Stomach smooth muscle (tissue), 2 donors: ENCODE results near the gene STARD3.
A peak's percentile ranks its signal among the peaks of the same experiment; 100 is the strongest.
"Not testable (repeated sequence)": the region's sequence is repeated elsewhere in the genome, so short reads cannot be mapped to it uniquely, and the experiment has no call there.

ENCODE experiments used
- H3K27ac ChIP-seq: one replicate; pipeline ENCODE4 v1.7.0; 2013; ENCODE audit warnings: mild to moderate bottlenecking, low read length, inconsistent platforms
- H3K27me3 ChIP-seq, 2 donors: one replicate each; pipeline ENCODE4 v1.7.0; 2013; ENCODE audit warnings: low read length in 2 of 2; ENCODE audit not compliant: insufficient read depth in 2 of 2, control insufficient read depth in 1 of 2
- H3K36me3 ChIP-seq, 2 donors: one replicate each; pipeline ENCODE4 v1.7.0; 2013; ENCODE audit warnings: low read length in 2 of 2; ENCODE audit not compliant: control insufficient read depth in 2 of 2, insufficient read depth in 2 of 2
- H3K4me1 ChIP-seq: one replicate; pipeline ENCODE4 v1.7.0; 2013; ENCODE audit warnings: low read length; ENCODE audit not compliant: control insufficient read depth, insufficient read depth
- H3K4me3 ChIP-seq, 2 donors: one replicate each; pipeline ENCODE4 v1.7.0; 2013; ENCODE audit warnings: low read length in 2 of 2
- H3K9ac ChIP-seq, 2 donors: one replicate each; pipeline ENCODE4 v1.7.0; 2013; ENCODE audit warnings: low read length in 2 of 2, mild to moderate bottlenecking in 1 of 2
- H3K9me3 ChIP-seq, 2 donors: one replicate each; pipeline ENCODE4 v1.7.0; 2013; ENCODE audit warnings: low read length in 2 of 2; ENCODE audit not compliant: control insufficient read depth in 2 of 2
- donor health status: healthy.
- donor health status: Pancreatic carcinoma.

The STARD3 gene

DNA sequence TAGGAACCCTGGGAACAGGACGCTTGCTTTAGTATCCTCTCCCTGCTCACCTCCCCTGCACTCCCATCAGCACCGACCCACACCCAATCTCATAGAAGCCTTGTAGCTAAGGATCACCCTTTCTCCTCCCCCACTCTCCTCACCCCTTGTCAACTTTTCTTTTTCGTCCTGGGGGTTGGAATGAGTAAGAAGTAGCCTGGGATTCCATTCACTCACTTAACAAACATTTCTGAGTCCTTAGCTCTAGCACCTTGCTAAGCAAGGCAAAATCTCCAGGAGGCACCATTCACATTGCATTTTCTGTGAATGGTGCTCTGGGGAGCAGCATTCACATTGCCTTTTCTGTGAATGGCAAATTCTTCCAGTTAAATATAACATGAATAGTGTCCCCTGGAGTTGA, 52.0 kb downstream of the STARD3 start:
- Histone ChIP-seq H3K27ac (no peak overlapping the region), H3K9ac (no peak overlapping the region), H3K4me3 (peak overlapping the region; percentile 87 to 94), H3K4me1 (peaks cover 7% of the 10 kb centered on the region), H3K27me3 (no peaks in the 10 kb centered on the region), H3K9me3 (no peaks in the 10 kb centered on the region), H3K36me3 (peaks cover 3 to 6% of the 10 kb centered on the region in 2 donors)

DNA sequence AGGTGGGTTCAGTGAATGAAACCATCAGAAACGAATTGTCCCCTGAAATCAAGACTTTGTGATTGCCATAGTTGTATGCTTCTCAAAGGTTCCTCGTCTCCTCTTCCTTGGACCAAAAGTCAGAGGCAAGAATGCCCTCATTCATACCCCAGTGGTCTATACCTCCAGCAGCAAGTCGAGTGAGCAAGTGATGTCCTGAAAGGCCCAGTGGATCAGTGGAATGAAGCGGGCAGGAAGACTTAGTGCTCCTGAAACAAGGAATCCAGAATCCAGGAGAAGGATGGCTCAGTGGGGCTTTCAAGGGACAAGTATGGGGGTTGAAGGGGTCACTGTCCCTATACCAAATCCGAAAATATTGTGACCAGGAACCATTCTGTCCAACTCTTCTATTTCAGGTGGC, 57.6 kb downstream of the STARD3 start:
- Histone ChIP-seq H3K4me1 (peaks cover 5% of the 10 kb centered on the region), H3K9me3 (no peaks in the 10 kb centered on the region), H3K36me3 (no peaks in the 10 kb centered on the region), H3K27ac (no peak overlapping the region), H3K9ac (no peak overlapping the region), H3K27me3 (no peaks in the 10 kb centered on the region), H3K4me3 (no peak overlapping the region)

DNA sequence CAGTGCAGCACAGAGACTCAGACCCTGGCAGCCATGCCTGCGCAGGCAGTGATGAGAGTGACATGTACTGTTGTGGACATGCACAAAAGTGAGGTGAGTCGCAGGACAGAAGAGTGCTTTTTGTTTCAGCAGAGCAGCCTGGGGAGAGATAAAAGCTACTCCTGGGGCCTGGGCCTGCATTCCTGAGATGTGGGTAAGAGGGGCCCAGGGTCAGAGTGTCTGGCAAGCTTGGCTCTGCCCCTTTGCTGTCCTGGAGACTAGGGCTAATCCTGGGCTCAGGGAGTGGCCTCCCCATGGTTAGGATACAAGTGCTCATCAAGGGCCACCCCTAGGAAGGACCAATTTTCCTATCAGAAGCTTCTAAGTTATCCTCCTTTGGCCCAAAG, 58.1 kb downstream of the STARD3 start:
- no peak overlapping the region for H3K9ac ChIP-seq
- no peaks in the 10 kb centered on the region for H3K27me3 ChIP-seq
- no peak overlapping the region for H3K27ac ChIP-seq
- H3K9me3 ChIP-seq, result no peaks in the 10 kb centered on the region
- peaks cover 5% of the 10 kb centered on the region for H3K4me1 ChIP-seq
- H3K4me3 ChIP-seq, result no peak overlapping the region
- H3K36me3 ChIP-seq, result no peaks in the 10 kb centered on the region

DNA sequence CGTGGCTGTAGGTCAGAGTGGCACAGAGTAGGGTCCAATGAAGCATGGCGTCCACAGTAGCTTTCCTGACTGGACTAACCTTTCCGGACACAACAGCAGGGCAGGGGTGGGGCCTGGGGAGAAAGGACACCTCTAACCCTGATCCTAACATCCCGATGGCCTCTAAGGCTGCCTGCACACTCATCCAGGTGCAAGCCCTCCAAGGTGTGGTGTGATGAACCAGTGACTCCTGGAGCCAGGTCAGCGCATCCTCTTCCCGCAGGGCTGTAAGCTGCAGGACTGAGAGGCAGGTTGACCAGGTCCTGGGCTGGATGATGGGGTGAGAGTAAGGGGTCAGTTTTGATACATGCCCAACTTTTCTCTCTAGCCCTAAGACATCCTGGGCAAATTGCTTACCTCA, 59.8 kb downstream of the STARD3 start:
- H3K27me3 ChIP-seq, result no peaks in the 10 kb centered on the region
- no peak overlapping the region for H3K4me3 ChIP-seq
- peaks cover 21% of the 10 kb centered on the region for H3K4me1 ChIP-seq
- no peak overlapping the region for H3K9ac ChIP-seq
- no peaks in the 10 kb centered on the region for H3K9me3 ChIP-seq
- H3K36me3 ChIP-seq, result no peaks in the 10 kb centered on the region
- H3K27ac ChIP-seq, result no peak overlapping the region

DNA sequence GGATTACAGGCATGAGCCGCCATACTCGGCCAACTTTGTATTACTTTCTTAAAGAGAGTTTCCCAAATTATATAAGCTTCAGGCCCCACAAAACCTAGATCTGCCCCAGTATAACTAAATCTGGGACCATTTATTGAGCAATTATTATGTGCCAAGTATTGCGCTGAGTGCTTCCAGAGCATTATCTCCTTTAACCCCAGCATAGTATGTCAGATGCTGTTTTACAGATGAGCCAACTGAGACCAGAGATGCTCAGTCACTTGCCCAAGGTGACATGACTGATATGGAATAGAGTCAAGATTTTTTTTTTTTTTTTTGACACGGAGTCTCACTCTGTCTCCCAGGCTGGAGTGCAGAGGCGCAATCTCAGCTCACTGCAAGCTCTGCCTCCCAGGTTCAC, 61.0 kb downstream of the STARD3 start:
- Histone ChIP-seq H3K4me1 (peaks cover 24% of the 10 kb centered on the region), H3K4me3 (no peak overlapping the region), H3K9ac (no peak overlapping the region), H3K9me3 (no peaks in the 10 kb centered on the region), H3K27ac (no peak overlapping the region), H3K36me3 (no peaks in the 10 kb centered on the region), H3K27me3 (no peaks in the 10 kb centered on the region)

DNA sequence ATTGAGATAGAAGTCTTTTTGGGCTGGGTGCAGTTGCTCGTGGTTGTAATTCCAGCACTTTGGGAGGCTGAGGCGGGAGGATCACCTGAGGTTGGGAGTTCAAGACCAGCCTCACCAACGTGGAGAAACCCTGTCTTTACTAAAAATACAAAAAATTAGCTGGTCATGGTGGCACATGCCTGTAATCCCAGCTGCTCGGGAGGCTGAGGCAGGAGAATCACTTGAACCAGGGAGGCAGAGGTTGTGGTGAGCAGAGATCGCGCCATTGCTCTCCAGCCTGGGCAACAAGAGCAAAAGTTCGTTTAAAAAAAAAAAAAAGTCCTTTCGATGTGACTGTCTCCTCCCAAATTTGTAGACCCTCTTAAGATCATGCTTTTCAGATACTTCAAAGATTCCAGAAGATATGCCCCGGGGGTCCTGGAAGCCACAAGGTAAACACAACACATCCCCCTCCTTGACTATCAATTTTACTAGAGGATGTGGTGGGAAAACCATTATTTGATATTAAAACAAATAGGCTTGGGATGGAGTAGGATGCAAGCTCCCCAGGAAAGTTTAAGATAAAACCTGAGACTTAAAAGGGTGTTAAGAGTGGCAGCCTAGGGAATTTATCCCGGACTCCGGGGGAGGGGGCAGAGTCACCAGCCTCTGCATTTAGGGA, 62.3 kb downstream of the STARD3 start:
- H3K36me3 ChIP-seq, H3K9me3 ChIP-seq, H3K27me3 ChIP-seq: not testable (repeated sequence)
- Histone ChIP-seq H3K27ac (peak overlapping the region; percentile 62), H3K4me1 (peaks cover 24% of the 10 kb centered on the region), H3K9ac (peak overlapping the region; percentile 72 to 73), H3K4me3 (peak overlapping the region; percentile 72 to 79)

DNA sequence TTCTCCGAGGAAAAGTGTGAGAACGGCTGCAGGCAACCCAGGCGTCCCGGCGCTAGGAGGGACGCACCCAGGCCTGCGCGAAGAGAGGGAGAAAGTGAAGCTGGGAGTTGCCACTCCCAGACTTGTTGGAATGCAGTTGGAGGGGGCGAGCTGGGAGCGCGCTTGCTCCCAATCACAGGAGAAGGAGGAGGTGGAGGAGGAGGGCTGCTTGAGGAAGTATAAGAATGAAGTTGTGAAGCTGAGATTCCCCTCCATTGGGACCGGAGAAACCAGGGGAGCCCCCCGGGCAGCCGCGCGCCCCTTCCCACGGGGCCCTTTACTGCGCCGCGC, 62.8 kb downstream of the STARD3 start, which contains the start of gene ERBB2:
Gene ERBB2 (plus strand): TSS at position 247 of the 330 bp plus-strand sequence. CDS start 175 bp downstream, outside the sequence.
- Histone ChIP-seq H3K4me3 (peak within 1 kb of the TSS; percentile 72 to 79), H3K9ac (peak within 1 kb of the TSS; percentile 73 to 78), H3K36me3 (no peaks in the 10 kb centered on the region), H3K9me3 (no peaks in the 10 kb centered on the region), H3K27me3 (no peaks in the 10 kb centered on the region), H3K27ac (peak within 1 kb of the TSS; percentile 62), H3K4me1 (peaks cover 28% of the 10 kb centered on the region)

DNA sequence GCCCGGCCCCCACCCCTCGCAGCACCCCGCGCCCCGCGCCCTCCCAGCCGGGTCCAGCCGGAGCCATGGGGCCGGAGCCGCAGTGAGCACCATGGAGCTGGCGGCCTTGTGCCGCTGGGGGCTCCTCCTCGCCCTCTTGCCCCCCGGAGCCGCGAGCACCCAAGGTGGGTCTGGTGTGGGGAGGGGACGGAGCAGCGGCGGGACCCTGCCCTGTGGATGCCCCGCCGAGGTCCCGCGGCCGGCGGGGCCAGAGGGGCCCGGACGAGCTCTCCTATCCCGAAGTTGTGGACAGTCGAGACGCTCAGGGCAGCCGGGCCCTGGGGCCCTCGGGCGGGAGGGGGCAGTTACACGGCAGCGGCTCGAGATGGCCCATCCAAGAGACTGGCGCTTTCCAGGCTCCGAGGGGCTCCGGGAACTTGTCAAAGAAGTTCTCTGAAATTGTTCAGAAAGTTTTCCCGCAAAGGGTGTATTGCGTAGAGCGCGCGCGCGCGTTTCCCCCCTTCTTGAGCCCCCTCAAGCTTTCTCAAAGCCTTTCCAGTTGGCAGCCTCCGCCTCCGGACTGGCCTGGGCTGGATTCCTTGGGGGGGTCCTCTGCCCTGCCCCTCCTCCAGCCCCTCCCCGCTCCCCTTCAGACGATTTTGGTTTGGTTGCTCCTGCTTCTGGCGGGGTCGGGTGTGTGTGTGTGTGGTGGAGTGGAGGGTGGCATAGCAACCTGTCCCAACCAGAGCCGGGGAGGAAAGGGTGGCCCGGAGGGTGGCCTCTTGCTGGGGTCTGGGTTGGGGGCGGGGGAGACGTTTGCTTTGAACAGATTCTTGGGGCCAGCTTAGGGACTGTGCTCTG, 63.4 kb downstream of the STARD3 start:
- Histone ChIP-seq H3K27me3 (no peaks in the 10 kb centered on the region), H3K9me3 (no peaks in the 10 kb centered on the region), H3K9ac (peak overlapping the region; percentile 73 to 78), H3K36me3 (no peaks in the 10 kb centered on the region), H3K4me3 (peak overlapping the region; percentile 72 to 79), H3K27ac (peak overlapping the region; percentile 62), H3K4me1 (peaks cover 32% of the 10 kb centered on the region)

DNA sequence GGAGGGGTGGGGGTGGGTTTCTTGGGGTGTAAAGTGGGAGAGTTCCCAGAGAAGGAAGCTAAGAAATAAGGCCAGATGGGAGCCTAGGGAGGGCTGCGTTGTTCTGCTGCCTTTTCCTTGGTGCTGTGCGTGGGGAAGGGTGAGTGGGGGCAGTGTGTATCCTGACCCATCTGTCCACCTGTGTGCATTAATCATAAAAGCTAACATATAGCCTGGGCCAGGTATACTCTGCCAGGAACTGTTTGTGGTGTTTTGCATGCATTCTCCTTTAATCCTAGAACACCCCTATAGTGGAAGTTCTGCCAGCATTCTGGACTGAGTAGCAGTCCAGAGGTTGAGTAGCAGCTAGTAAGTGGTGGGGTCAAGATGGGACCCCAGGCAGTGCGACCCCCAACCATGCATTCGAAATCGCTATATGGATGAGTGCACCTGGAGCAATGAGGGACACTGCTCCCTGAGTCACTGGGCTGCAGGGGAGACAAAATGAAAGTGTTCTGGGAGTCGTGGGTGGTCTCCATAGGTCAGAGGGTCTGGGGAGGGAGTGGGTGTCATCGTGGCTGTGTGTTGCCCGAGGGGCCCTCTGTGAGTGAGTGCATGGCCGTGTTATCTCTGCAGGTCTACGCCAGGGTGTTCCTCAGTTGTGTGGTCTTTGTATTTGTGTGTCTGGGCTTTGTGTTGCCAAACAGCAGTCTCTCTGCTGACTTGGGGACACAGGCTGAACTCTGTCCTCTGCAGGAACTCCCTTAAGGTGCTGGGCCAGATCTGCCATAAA, 64.3 kb downstream of the STARD3 start:
- peak overlapping the region; percentile 72 to 79 for H3K4me3 ChIP-seq
- H3K27me3 ChIP-seq, result no peaks in the 10 kb centered on the region
- H3K4me1 ChIP-seq, result peaks cover 34% of the 10 kb centered on the region
- H3K9ac ChIP-seq, result peak overlapping the region; percentile 64 to 73
- H3K36me3 ChIP-seq, result no peaks in the 10 kb centered on the region
- peak overlapping the region; percentile 62 for H3K27ac ChIP-seq
- no peaks in the 10 kb centered on the region for H3K9me3 ChIP-seq

DNA sequence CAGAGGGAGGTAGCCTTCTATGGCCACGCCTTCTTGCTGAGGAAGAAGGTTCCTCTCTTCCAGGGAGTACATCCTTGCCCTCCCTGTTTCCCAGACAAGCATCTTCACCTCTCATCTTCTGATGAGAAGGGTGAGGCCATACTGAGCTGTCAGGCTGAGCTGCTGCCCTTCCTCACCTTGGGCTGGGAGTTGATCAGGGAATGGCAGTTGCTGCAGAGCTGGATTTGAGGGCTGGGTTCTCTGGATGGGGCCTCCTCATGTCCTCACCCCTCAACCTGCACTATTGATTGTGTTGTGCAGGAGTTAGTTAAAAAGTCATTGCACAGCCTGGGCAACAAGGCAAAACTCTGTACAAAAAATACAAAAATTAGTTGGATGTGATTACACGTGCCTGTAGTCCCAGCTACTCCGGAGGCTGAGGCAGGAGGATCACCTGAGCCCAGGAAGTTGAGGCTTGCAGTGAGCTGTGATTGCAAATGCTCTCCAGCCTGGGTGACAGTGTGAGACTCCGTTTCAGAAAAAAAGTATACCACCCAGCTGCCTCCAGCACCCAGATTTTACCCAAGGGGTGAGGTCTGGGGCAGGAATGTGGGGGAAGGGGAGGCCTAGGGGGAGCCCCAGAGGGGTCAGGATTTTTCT, 65.0 kb downstream of the STARD3 start:
- peaks cover 0 to 2% of the 10 kb centered on the region in 2 donors for H3K36me3 ChIP-seq
- no peak overlapping the region for H3K9ac ChIP-seq
- H3K4me3 ChIP-seq, result peak overlapping the region in 1 of 2 donors; percentile 79
- no peaks in the 10 kb centered on the region for H3K9me3 ChIP-seq
- H3K27me3 ChIP-seq, result no peaks in the 10 kb centered on the region
- H3K27ac ChIP-seq, result no peak overlapping the region
- peaks cover 36% of the 10 kb centered on the region for H3K4me1 ChIP-seq
